Ascending aorta (tissue), 2 donors: Measurements from ENCODE around the gene CASP8AP2. TPM values are rescaled to one million over a fixed set of nuclear protein-coding genes. Genes with fewer than 3 reads are reported as not detected.
"Not testable (repeated sequence)": the region's sequence is repeated elsewhere in the genome, so short reads cannot be mapped to it uniquely, and the experiment has no call there.

Source experiments
- DNase-seq, 2 donors: peaks; one replicate each; pipeline ENCODE4 v3.0.0-alpha.2; 2019; ENCODE audit warnings: low spot score in 2 of 2
- H3K27ac ChIP-seq, 2 donors: fragments of 200-600 bp; sonication (generic); one replicate each; pipeline ENCODE4 v1.5.1; 2016 to 2017; ENCODE audit warnings: mild to moderate bottlenecking in 1 of 2
- H3K27me3 ChIP-seq: fragments of 200-600 bp; sonication (generic); one replicate; pipeline ENCODE4 v1.5.1; 2017
- H3K36me3 ChIP-seq, 2 donors: fragments of 200-600 bp; sonication (generic); one replicate each; pipeline ENCODE4 v1.5.1; 2016
- H3K4me1 ChIP-seq, 2 donors: fragments of 200-600 bp; sonication (generic); one replicate each; pipeline ENCODE4 v1.5.1; 2016 to 2017; ENCODE audit warnings: mild to moderate bottlenecking in 1 of 2
- H3K4me3 ChIP-seq, 2 donors: fragments of 200-600 bp; sonication (generic); one replicate each; pipeline ENCODE4 v1.5.1; 2016 to 2017; ENCODE audit warnings: mild to moderate bottlenecking in 1 of 2
- H3K9me3 ChIP-seq, 2 donors: fragments of 200-600 bp; sonication (generic); one replicate each; pipeline ENCODE4 v1.5.1; 2016
- intact Hi-C: fragments of 100-400 bp; cut with DNase I; formaldehyde crosslinking; loops from one replicate; pipeline ENCODE4 v1.15.1; 2023
- total RNA-seq: library from RNA; depleted of rRNA; stranded (reverse); fragments of >200 nt; gene quantifications from one replicate; pipeline ENCODE4 v1.1.0, GENCODE V29; 2016
- TF ChIP-seq, protein P1 (sequence below), 3 experiments: fragments of 200-600 bp in 2 of 3; fragments of 450-650 bp in 1 of 3; sonication (generic) in 2 of 3; IDR thresholded peaks; one replicate each; pipeline ENCODE4 v1.5.1; 2016 to 2019; ENCODE audit warnings: antibody characterized with exemption in 3 of 3, mild to moderate bottlenecking in 1 of 3, moderate library complexity in 1 of 3

The CASP8AP2 gene
- total RNA-seq, 1 donor from 2014 or later = 6.7 TPM

DNA sequence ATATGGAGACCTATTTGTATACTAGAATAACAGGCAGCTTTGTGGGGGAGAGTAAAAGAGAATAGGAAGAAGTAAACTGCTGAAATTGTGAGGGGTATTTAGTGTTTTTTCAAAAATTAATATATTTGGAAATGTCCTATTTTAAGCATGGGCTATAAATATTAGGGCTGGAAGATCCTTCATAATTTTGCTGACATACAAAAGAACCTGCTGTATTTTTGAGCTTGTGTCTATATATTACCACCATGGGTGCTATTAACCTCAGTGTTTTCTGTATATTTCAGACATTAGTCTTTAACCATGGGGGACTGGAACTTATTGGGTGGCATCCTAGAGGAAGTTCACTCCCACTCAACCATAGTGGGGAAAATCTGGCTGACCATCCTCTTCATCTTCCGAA, 64.5 kb downstream of the CASP8AP2 start, which contains the start of gene GJA10:
Gene GJA10, plus strand, starts transcription at position 301 of the 400 bp plus-strand sequence. Its CDS starts 0 bp downstream, at position 301.
- Histone ChIP-seq H3K4me1 (no peaks in the 10 kb centered on the region), H3K4me3 (no peak within 1 kb of the TSS), H3K36me3 (no peaks in the 10 kb centered on the region), H3K9me3 (no peaks in the 10 kb centered on the region), H3K27ac (no peak within 1 kb of the TSS), H3K27me3 (no peaks in the 10 kb centered on the region)
- TF ChIP-seq, protein P1, sequence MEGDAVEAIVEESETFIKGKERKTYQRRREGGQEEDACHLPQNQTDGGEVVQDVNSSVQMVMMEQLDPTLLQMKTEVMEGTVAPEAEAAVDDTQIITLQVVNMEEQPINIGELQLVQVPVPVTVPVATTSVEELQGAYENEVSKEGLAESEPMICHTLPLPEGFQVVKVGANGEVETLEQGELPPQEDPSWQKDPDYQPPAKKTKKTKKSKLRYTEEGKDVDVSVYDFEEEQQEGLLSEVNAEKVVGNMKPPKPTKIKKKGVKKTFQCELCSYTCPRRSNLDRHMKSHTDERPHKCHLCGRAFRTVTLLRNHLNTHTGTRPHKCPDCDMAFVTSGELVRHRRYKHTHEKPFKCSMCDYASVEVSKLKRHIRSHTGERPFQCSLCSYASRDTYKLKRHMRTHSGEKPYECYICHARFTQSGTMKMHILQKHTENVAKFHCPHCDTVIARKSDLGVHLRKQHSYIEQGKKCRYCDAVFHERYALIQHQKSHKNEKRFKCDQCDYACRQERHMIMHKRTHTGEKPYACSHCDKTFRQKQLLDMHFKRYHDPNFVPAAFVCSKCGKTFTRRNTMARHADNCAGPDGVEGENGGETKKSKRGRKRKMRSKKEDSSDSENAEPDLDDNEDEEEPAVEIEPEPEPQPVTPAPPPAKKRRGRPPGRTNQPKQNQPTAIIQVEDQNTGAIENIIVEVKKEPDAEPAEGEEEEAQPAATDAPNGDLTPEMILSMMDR (IDR thresholded peaks at IDR 0.05) = no peak
- no peak for DNase-seq
- intact Hi-C loops = no loop called here

DNA sequence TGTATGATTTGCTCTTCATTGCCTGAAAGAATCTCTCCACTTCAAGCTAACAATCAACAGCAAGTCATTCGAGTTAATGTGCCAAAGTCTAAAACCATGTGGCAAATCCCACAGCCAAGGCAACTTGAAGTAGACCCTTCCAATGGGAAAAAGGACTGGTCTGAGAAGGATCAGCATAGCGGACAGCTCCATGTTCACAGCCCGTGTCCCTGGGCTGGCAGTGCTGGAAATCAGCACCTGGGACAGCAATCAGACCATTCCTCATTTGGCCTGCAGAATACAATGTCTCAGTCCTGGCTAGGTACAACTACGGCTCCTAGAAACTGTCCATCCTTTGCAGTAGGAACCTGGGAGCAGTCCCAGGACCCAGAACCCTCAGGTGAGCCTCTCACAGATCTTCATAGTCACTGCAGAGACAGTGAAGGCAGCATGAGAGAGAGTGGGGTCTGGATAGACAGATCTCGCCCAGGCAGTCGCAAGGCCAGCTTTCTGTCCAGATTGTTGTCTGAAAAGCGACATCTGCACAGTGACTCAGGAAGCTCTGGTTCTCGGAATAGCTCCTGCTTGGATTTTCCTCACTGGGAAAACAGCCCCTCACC, 65.7 kb downstream of the CASP8AP2 start:
- Histone ChIP-seq H3K27me3 (no peaks in the 10 kb centered on the region), H3K4me3 (no peak overlapping the region), H3K9me3 (no peaks in the 10 kb centered on the region), H3K27ac (no peak overlapping the region), H3K36me3 (no peaks in the 10 kb centered on the region), H3K4me1 (no peaks in the 10 kb centered on the region)
- DNase-seq = no peak
- intact Hi-C loops = no loop called here
- TF ChIP-seq, protein P1 (IDR thresholded peaks at IDR 0.05) = no peak

DNA sequence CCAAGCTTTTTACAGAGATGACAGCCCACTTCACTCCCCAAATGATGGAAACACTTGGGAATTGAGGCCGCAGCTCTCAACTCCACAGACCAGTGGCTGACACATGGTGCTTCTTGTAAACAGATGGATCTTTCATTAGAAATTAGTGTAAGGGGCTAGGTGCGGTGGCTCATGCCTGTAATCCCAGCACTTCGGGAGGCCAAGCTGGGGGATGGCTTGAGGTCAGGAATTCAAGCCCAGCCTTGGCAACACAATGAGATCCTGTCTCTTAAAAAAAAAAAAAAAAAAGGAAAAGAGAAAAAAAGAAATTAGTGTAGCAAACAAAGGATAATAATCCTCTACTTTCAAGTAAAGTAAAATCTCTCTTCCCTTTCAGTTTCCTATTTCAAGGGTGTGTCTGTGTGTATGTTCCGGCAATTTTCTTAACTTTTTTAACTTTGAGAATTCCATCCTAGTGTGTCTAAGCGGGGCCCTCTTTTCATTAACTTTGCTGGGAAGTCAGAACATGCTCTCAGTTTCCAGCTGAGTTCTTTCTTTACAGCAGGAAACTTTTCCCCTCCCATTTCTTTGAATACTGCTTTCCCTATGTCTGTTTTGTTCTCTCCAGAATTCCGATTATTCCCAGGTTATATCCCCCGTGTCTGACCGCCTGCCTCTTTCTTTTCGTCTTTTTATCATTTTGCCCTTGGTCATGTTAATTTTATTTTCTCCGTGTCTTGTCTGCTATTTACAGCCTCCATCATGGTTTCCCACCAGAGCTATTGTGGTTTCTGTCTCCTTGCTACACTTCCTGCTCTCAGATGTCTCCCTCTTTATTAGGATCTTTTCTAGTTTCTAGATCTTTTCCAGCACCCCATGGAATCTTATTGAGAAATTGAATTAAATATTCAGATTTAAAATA, 80.6 kb downstream of the CASP8AP2 start:
- H3K4me1 ChIP-seq, intact Hi-C loops, H3K9me3 ChIP-seq, H3K27me3 ChIP-seq, H3K36me3 ChIP-seq, H3K27ac ChIP-seq, H3K4me3 ChIP-seq, DNase-seq: not testable (repeated sequence)

DNA sequence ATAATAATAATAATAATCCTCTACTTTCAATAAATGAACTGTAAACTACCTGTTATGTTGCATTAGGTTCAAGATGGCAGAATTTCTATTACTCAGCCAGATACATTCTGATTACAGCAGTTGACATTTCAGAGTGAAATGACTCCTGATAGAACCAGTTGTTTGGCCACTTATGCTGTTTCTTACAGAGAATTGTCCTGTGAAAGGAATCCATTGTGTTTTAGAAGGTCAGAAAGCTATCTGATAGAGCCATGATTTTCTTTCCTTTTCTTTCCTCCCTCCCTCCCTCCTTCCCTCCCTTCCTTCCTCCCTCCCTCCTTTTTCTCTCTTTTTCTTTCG, 81.2 kb downstream of the CASP8AP2 start:
- H3K9me3 ChIP-seq = peaks cover 0 to 4% of the 10 kb centered on the region in 2 donors
- TF ChIP-seq, protein P1 (IDR thresholded peaks at IDR 0.05) = no peak
- no peaks in the 10 kb centered on the region for H3K27me3 ChIP-seq
- no peak overlapping the region for H3K4me3 ChIP-seq
- intact Hi-C loops = no loop called here
- H3K36me3 ChIP-seq = no peaks in the 10 kb centered on the region
- no peak for DNase-seq
- no peak overlapping the region for H3K27ac ChIP-seq
- no peaks in the 10 kb centered on the region for H3K4me1 ChIP-seq

DNA sequence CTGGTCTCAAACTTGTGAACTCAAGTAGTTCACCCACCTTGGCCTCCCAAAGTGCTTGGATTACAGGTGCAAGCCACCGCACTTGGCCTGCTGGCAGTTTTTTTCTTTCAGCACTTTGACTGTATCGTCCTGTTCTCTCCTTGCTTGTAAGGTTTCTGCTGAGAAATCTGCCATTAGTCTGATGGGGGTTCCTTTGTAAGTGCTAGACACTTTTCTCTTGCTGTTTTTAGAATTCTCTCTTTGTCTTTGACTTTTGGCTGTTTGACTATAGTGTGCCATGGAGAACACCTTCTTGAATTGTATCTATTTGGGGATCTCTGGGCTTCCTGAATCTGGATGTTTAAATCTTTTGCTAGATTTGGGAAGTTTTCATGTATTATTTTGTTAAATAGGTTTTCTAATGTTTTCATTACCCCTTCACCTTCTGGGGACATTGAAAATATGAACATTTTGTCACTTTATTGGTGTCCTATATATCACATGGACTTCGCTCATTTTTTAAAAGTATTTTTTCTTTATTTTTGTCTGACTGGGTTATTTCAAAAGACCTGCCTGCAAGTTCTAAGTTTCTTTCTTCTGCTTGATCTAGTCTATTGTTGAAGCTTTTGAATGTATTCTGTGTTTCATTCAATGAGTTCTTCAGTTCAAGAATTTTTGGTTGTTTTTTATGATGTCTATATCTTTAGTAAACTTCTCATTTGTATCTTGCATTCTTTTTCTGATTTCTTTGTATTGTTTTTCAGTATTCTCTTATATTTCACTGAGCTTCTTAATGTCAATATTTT, 86.6 kb downstream of the CASP8AP2 start:
- H3K27me3 ChIP-seq = no peaks in the 10 kb centered on the region
- peaks cover 12 to 18% of the 10 kb centered on the region in 2 donors for H3K9me3 ChIP-seq
- H3K4me1 ChIP-seq = no peaks in the 10 kb centered on the region
- TF ChIP-seq, protein P1 (IDR thresholded peaks at IDR 0.05) = no peak
- H3K27ac ChIP-seq = no peak overlapping the region
- H3K36me3 ChIP-seq = no peaks in the 10 kb centered on the region
- no peak for DNase-seq
- no peak overlapping the region for H3K4me3 ChIP-seq
- intact Hi-C loops = no loop called here
